ENCODE measurements around the gene ITPR2.
"Not testable (repeated sequence)": the region's sequence is repeated elsewhere in the genome, so short reads cannot be mapped to it uniquely, and the experiment has no call there.

The ITPR2 gene

GRCh38 chr12:26786865-26787514, 46.0 kb downstream of the ITPR2 start:
- no peak for DNase-seq (ENCODE audit: low spot score)

GRCh38 chr12:26786491-26786864, 46.5 kb downstream of the ITPR2 start:
- DNase-seq (ENCODE audit: low spot score) = no peak

- DNase-seq (ENCODE audit: low spot score) = not testable (repeated sequence)
These were observed 49.1 kb downstream of the ITPR2 start for GRCh38 chr12:26783816-26784379.

- no peak for DNase-seq (ENCODE audit: low spot score)
These were observed 49.9 kb downstream of the ITPR2 start for GRCh38 chr12:26783131-26783526.

GRCh38 chr12:26782372-26783130, 50.4 kb downstream of the ITPR2 start:
- DNase-seq (ENCODE audit: low spot score) = no peak

GRCh38 chr12:26780656-26781055, 52.3 kb downstream of the ITPR2 start:
- DNase-seq (ENCODE audit: low spot score) = not testable (repeated sequence)

- DNase-seq (ENCODE audit: low spot score) = not testable (repeated sequence)
These were observed 54.7 kb downstream of the ITPR2 start for GRCh38 chr12:26778173-26778775.

GRCh38 chr12:26777236-26777635, 55.8 kb downstream of the ITPR2 start:
- DNase-seq (ENCODE audit: low spot score) = no peak

- not testable (repeated sequence) for DNase-seq (ENCODE audit: low spot score)
These were observed 57.0 kb downstream of the ITPR2 start for GRCh38 chr12:26775991-26776390.

GRCh38 chr12:26773313-26774104, 59.5 kb downstream of the ITPR2 start:
- no peak for DNase-seq (ENCODE audit: low spot score)

- DNase-seq (ENCODE audit: low spot score) = no peak
These were observed 61.1 kb downstream of the ITPR2 start for GRCh38 chr12:26771861-26772260.

GRCh38 chr12:26770239-26771070, 62.5 kb downstream of the ITPR2 start:
- DNase-seq (ENCODE audit: low spot score) = no peak

- DNase-seq (ENCODE audit: low spot score) = no peak
These were observed 63.4 kb downstream of the ITPR2 start for GRCh38 chr12:26769611-26770010.

GRCh38 chr12:26768611-26769603, 64.1 kb downstream of the ITPR2 start:
- no peak for DNase-seq (ENCODE audit: low spot score)

- DNase-seq (ENCODE audit: low spot score) = no peak
These were observed 65.1 kb downstream of the ITPR2 start for GRCh38 chr12:26767865-26768264.

GRCh38 chr12:26767116-26767515, 65.9 kb downstream of the ITPR2 start:
- no peak for DNase-seq (ENCODE audit: low spot score)

GRCh38 chr12:26762186-26762585, 70.8 kb downstream of the ITPR2 start:
- DNase-seq (ENCODE audit: low spot score) = no peak

- DNase-seq (ENCODE audit: low spot score) = no peak
These were observed 71.2 kb downstream of the ITPR2 start for GRCh38 chr12:26761775-26762174.

GRCh38 chr12:26760657-26761293, 72.2 kb downstream of the ITPR2 start:
- no peak for DNase-seq (ENCODE audit: low spot score)

All from activated CD4-positive, alpha-beta T cell treated with anti-CD3 and anti-CD28 coated beads, Interleukin-2, Interleukin-4, amounts not matched to agents 100 ng/mL and 50 ng/mL, durations not matched to agents 16 hours and 8 hours (primary cell).